Astrocyte (in vitro differentiated cells and primary cell): ENCODE measurements around the gene CCDC197. TPM values are rescaled to one million over a fixed set of nuclear protein-coding genes. Genes with fewer than 3 reads are reported as not detected.

Experiments used
- DNase-seq: peaks from one replicate; pipeline ENCODE4 v3.0.0-alpha.2; 2010; ENCODE audit warnings: low read depth
- FAIRE-seq: peaks from 2 replicates; lab custom pipeline; 2011; peaks lifted over from hg19 to GRCh38; lab: Jason Lieb, UNC
- H2AFZ ChIP-seq: 2 replicates; pipeline ENCODE4 v1.6.0; 2012; ENCODE audit warnings: low read depth, low read length, inconsistent platforms
- H3K27ac ChIP-seq: 2 replicates; pipeline ENCODE4 v1.5.1; 2011; ENCODE audit warnings: low read depth, low read length, inconsistent platforms
- H3K27me3 ChIP-seq: 2 replicates; pipeline ENCODE4 v1.6.0; 2011; ENCODE audit warnings: low read length, inconsistent platforms; ENCODE audit not compliant: insufficient read depth
- H3K36me3 ChIP-seq: 2 replicates; pipeline ENCODE4 v1.5.1; 2011; ENCODE audit warnings: low read length, inconsistent platforms; ENCODE audit not compliant: insufficient read depth
- H3K4me1 ChIP-seq: 2 replicates; pipeline ENCODE4 v1.5.1; 2011; ENCODE audit warnings: low read length, inconsistent platforms; ENCODE audit not compliant: insufficient read depth
- H3K4me2 ChIP-seq: 2 replicates; pipeline ENCODE4 v1.6.0; 2012; ENCODE audit warnings: low read length, inconsistent platforms
- H3K4me3 ChIP-seq: 2 replicates; pipeline ENCODE4 v1.5.1; 2011; ENCODE audit warnings: low read depth, mild to moderate bottlenecking, low read length, inconsistent platforms; ENCODE audit not compliant: insufficient read depth
- H3K79me2 ChIP-seq: 2 replicates; pipeline ENCODE4 v1.6.0; 2012; ENCODE audit warnings: mild to moderate bottlenecking, low read length, inconsistent platforms; ENCODE audit not compliant: insufficient read depth
- H3K9ac ChIP-seq: 2 replicates; pipeline ENCODE4 v1.6.0; 2012; ENCODE audit warnings: mild to moderate bottlenecking, low read length, inconsistent platforms
- H3K9me3 ChIP-seq: 2 replicates; pipeline ENCODE4 v1.5.1; 2012; ENCODE audit warnings: low read depth, mild to moderate bottlenecking, low read length, inconsistent platforms; ENCODE audit not compliant: insufficient read depth
- H4K20me1 ChIP-seq: 2 replicates; pipeline ENCODE4 v1.6.0; 2012; ENCODE audit warnings: low read length, inconsistent platforms; ENCODE audit not compliant: insufficient read depth
- H3K27ac Mint-ChIP-seq: one replicate; pipeline ENCODE4 v1.8.0; 2021; ENCODE audit warnings: mild to moderate bottlenecking, mixed read lengths; ENCODE audit not compliant: unreplicated experiment
- H3K27me3 Mint-ChIP-seq: one replicate; pipeline ENCODE4 v1.8.0; 2021; ENCODE audit warnings: low read depth, mixed read lengths; ENCODE audit not compliant: unreplicated experiment
- H3K36me3 Mint-ChIP-seq: one replicate; pipeline ENCODE4 v1.8.0; 2021; ENCODE audit warnings: low read depth, mixed read lengths; ENCODE audit not compliant: unreplicated experiment
- H3K4me1 Mint-ChIP-seq: one replicate; pipeline ENCODE4 v1.8.0; 2021; ENCODE audit warnings: low read depth, mixed read lengths; ENCODE audit not compliant: unreplicated experiment
- H3K4me3 Mint-ChIP-seq: one replicate; pipeline ENCODE4 v1.8.0; 2021; ENCODE audit warnings: mild to moderate bottlenecking, moderate library complexity, mixed read lengths; ENCODE audit not compliant: unreplicated experiment
- H3K9me3 Mint-ChIP-seq: one replicate; pipeline ENCODE4 v1.8.0; 2021; ENCODE audit warnings: mild to moderate bottlenecking, mixed read lengths; ENCODE audit not compliant: unreplicated experiment
- EZH2 ChIP-seq: IDR thresholded peaks from 2 replicates; pipeline ENCODE4 v1.6.1; 2012; ENCODE audit warnings: mild to moderate bottlenecking, low read length, inconsistent platforms; ENCODE audit not compliant: insufficient read depth
- total RNA-seq: library from RNA; stranded (reverse); gene quantifications from 2 replicates; pipeline ENCODE4 v1.2.1, GENCODE V29; 2021
- TF ChIP-seq, protein P1 (sequence below): IDR thresholded peaks from 2 replicates; pipeline ENCODE4 v1.5.1; 2011; ENCODE audit warnings: low read depth, mild to moderate bottlenecking, inconsistent platforms, low read length, moderate library complexity; ENCODE audit not compliant: insufficient read depth

Gene CCDC197
- total RNA-seq, 1 donor from 2014 or later: not detected

DNA sequence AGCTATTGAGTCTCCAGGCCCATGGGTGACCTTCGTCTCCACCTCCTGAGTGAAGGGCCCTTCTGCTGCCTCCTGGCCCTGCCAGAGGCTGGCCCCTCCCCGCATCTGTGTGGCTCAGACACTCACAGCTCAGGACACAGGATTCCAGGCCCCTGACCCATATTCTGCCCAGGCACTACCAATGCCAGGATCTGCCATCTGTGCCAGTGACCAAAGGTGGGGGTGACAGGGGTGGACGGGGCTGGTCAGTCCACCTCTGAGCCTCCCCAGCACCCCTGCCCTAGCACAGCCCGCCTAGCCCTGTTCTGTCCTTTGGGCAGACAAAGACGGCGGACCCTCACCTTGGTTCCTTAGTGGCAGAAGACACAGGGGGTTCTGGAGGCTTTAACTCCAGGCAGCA lies 23.5 kb upstream of the CCDC197 start:
- H2AFZ ChIP-seq: no peak overlapping the region
- H4K20me1 ChIP-seq: no peaks in the 10 kb centered on the region
- H3K9ac ChIP-seq: no peak overlapping the region
- Mint-ChIP-seq H3K9me3 (no peaks in the 10 kb centered on the region), H3K27ac (no peak overlapping the region), H3K4me1 (peaks cover 10% of the 10 kb centered on the region), H3K27me3 (peaks cover 73% of the 10 kb centered on the region), H3K4me3 (no peak overlapping the region), H3K36me3 (no peaks in the 10 kb centered on the region)
- H3K27me3 ChIP-seq: peaks cover 16% of the 10 kb centered on the region
- H3K27ac ChIP-seq: no peak overlapping the region
- H3K4me3 ChIP-seq: no peak overlapping the region
- no peak for TF ChIP-seq EZH2
- TF ChIP-seq, protein P1, sequence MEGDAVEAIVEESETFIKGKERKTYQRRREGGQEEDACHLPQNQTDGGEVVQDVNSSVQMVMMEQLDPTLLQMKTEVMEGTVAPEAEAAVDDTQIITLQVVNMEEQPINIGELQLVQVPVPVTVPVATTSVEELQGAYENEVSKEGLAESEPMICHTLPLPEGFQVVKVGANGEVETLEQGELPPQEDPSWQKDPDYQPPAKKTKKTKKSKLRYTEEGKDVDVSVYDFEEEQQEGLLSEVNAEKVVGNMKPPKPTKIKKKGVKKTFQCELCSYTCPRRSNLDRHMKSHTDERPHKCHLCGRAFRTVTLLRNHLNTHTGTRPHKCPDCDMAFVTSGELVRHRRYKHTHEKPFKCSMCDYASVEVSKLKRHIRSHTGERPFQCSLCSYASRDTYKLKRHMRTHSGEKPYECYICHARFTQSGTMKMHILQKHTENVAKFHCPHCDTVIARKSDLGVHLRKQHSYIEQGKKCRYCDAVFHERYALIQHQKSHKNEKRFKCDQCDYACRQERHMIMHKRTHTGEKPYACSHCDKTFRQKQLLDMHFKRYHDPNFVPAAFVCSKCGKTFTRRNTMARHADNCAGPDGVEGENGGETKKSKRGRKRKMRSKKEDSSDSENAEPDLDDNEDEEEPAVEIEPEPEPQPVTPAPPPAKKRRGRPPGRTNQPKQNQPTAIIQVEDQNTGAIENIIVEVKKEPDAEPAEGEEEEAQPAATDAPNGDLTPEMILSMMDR: no peak
- no peaks in the 10 kb centered on the region for H3K4me1 ChIP-seq
- FAIRE-seq: no peak
- no peaks in the 10 kb centered on the region for H3K9me3 ChIP-seq
- no peak overlapping the region for H3K4me2 ChIP-seq
- H3K36me3 ChIP-seq: no peaks in the 10 kb centered on the region
- DNase-seq: no peak
- no peaks in the 10 kb centered on the region for H3K79me2 ChIP-seq

DNA sequence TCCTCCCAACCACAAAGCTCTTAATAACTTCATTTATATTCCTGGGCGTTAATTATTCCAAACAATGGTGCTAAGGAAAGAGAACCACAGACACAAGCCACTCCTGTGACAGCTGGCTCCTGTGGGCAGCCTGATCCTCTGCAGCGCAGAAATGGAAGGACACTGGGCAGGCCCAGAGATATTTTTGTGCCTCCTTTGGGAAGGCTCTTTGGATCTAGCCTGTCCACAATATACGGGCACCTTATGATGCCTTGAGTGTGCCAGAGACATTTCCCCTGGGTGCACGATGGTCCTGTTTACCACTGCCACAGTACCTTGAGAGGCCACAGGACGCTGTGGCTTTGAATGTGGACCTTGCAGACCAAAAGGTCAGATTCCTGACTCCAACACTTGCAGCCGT lies 22.8 kb upstream of the CCDC197 start:
- Histone ChIP-seq H3K4me1 (no peaks in the 10 kb centered on the region), H3K27ac (no peak overlapping the region), H3K36me3 (no peaks in the 10 kb centered on the region), H3K9me3 (no peaks in the 10 kb centered on the region), H3K79me2 (no peaks in the 10 kb centered on the region), H4K20me1 (no peaks in the 10 kb centered on the region), H2AFZ (no peak overlapping the region), H3K27me3 (peaks cover 16% of the 10 kb centered on the region), H3K9ac (no peak overlapping the region), H3K4me3 (no peak overlapping the region), H3K4me2 (no peak overlapping the region)
- no peak for DNase-seq
- no peaks in the 10 kb centered on the region for H3K36me3 Mint-ChIP-seq
- peaks cover 67% of the 10 kb centered on the region for H3K27me3 Mint-ChIP-seq
- H3K9me3 Mint-ChIP-seq: no peaks in the 10 kb centered on the region
- H3K4me1 Mint-ChIP-seq: peaks cover 10% of the 10 kb centered on the region
- TF ChIP-seq, protein P1: no peak
- TF ChIP-seq EZH2: no peak
- no peak overlapping the region for H3K4me3 Mint-ChIP-seq
- FAIRE-seq: no peak
- H3K27ac Mint-ChIP-seq: no peak overlapping the region

DNA sequence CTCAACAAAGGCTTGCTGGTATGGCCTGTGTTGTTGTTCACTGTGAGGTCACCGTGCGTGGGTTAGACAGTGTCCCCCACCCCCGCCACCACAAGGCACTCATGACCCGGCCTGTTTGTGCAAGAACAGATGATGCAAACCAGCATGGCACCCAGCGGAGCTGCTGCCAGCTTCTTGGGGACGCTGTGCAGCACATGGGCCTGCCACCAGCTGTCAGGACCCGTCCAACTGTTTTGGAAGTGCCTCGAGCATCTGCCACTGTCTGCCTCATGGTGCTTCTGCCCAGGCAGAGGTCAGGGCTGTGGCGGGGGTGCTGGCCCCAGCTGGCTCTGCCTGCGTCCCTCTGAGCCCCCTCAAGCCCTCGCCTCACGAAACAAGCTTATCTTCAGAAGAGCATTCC lies 22.3 kb upstream of the CCDC197 start:
- H3K27ac ChIP-seq: no peak overlapping the region
- no peaks in the 10 kb centered on the region for H3K36me3 ChIP-seq
- FAIRE-seq: no peak
- no peak overlapping the region for H3K9ac ChIP-seq
- no peaks in the 10 kb centered on the region for H3K36me3 Mint-ChIP-seq
- no peaks in the 10 kb centered on the region for H3K9me3 ChIP-seq
- H3K4me3 Mint-ChIP-seq: no peak overlapping the region
- H3K4me2 ChIP-seq: no peak overlapping the region
- H4K20me1 ChIP-seq: no peaks in the 10 kb centered on the region
- no peak overlapping the region for H3K4me3 ChIP-seq
- H2AFZ ChIP-seq: no peak overlapping the region
- TF ChIP-seq EZH2: no peak
- TF ChIP-seq, protein P1: no peak
- H3K4me1 ChIP-seq: no peaks in the 10 kb centered on the region
- DNase-seq: no peak
- H3K27me3 ChIP-seq: peaks cover 16% of the 10 kb centered on the region
- H3K9me3 Mint-ChIP-seq: no peaks in the 10 kb centered on the region
- no peak overlapping the region for H3K27ac Mint-ChIP-seq
- peaks cover 10% of the 10 kb centered on the region for H3K4me1 Mint-ChIP-seq
- no peaks in the 10 kb centered on the region for H3K79me2 ChIP-seq
- peaks cover 66% of the 10 kb centered on the region for H3K27me3 Mint-ChIP-seq
